Ovary (tissue), 3 donors: ENCODE data around the gene TRMU.

Experiments used
- POLR2A ChIP-seq: fragments of 450-650 bp; IDR thresholded peaks from one replicate; pipeline ENCODE4 v1.6.1; 2017; ENCODE audit warnings: antibody characterized with exemption, mild to moderate bottlenecking, moderate library complexity
- TF ChIP-seq, protein P1 (sequence below), 3 donors: fragments of 450-650 bp in 2 of 3; fragments of 200-600 bp in 1 of 3; IDR thresholded peaks; one replicate each; pipeline versions ENCODE4 v1.5.1 to v1.8.0; 2016 to 2022; ENCODE audit warnings: antibody characterized with exemption in 3 of 3, mild to moderate bottlenecking in 1 of 3
- donor health status: DM: no; HTN: no; CAD: no.

DNA sequence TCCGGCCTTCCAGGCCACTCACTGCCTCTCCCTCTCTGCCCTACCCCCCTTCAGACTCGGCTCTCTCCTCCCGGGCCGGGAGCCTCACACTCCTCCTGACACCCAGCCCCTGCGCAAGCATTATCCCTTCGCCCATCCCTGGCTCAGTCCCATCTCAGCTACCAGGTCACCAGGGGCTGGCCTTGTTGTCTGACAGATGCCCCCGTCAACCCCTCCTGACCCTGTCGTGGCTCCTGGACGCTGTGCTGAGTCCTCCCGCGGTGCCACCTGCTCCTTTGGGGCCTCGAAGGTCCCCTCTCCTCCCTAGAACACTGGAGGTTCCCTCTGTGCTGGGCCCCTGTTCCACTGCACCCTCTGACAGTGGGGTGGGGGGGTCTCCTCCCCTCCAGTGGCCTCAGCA, 32.9 kb downstream of the TRMU start:
- TF ChIP-seq, protein P1, sequence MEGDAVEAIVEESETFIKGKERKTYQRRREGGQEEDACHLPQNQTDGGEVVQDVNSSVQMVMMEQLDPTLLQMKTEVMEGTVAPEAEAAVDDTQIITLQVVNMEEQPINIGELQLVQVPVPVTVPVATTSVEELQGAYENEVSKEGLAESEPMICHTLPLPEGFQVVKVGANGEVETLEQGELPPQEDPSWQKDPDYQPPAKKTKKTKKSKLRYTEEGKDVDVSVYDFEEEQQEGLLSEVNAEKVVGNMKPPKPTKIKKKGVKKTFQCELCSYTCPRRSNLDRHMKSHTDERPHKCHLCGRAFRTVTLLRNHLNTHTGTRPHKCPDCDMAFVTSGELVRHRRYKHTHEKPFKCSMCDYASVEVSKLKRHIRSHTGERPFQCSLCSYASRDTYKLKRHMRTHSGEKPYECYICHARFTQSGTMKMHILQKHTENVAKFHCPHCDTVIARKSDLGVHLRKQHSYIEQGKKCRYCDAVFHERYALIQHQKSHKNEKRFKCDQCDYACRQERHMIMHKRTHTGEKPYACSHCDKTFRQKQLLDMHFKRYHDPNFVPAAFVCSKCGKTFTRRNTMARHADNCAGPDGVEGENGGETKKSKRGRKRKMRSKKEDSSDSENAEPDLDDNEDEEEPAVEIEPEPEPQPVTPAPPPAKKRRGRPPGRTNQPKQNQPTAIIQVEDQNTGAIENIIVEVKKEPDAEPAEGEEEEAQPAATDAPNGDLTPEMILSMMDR (IDR thresholded peaks at IDR 0.05): no peak
- no peak for TF ChIP-seq POLR2A
